ENCODE results near the gene HYAL2. TPM values are rescaled to one million over a fixed set of nuclear protein-coding genes. Genes with fewer than 3 reads are reported as not detected.

Gene HYAL2
- total RNA-seq, 2 experiments from 2014 or later: 7.7 to 19.7 TPM

DNA sequence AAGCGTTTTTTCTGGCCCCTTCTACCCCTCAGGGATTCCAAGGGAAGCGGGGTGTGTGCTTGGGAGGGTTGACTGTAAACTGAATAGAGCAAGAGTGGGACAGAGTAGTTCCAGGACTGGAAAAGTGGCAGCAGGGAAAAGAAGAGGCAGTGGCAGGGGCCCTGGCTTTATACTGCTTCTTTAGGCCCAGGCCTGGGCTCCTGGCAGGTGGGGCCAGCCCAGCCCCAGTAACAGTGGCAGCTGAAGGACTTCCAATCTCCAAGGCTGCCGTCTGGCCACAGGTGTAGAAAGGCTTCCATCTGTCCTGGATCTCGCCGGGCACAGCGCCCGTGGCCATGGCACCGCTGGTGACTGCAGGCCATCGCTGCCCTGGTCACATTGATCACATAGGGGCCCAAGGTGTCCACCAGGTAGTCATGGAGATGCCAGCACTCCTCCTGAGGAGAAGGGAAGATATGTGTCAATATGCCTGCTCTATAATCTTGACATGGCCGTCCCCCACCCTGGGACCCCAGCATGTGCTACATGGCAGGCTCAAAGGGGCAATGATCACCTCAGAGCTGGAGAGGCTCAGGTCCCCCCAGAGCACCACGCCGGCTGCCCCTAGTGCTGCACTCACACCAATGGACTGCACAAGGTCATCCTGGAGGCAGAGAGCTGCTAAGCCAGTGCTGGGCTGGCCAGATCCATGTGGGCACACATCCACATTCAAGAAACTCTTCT lies 29.3 kb downstream of the HYAL2 start:
- POLR2A ChIA-PET: interaction anchor here (0.6 to 2.1 kb wide), 2 partner anchors 44 to 1096 kb away, joined by 3 to 10 read pairs; no protein-coding TSS in a partner anchor
- peak overlapping the region; percentile 65 for H2AFZ ChIP-seq (ENCODE audit: low read length)

DNA sequence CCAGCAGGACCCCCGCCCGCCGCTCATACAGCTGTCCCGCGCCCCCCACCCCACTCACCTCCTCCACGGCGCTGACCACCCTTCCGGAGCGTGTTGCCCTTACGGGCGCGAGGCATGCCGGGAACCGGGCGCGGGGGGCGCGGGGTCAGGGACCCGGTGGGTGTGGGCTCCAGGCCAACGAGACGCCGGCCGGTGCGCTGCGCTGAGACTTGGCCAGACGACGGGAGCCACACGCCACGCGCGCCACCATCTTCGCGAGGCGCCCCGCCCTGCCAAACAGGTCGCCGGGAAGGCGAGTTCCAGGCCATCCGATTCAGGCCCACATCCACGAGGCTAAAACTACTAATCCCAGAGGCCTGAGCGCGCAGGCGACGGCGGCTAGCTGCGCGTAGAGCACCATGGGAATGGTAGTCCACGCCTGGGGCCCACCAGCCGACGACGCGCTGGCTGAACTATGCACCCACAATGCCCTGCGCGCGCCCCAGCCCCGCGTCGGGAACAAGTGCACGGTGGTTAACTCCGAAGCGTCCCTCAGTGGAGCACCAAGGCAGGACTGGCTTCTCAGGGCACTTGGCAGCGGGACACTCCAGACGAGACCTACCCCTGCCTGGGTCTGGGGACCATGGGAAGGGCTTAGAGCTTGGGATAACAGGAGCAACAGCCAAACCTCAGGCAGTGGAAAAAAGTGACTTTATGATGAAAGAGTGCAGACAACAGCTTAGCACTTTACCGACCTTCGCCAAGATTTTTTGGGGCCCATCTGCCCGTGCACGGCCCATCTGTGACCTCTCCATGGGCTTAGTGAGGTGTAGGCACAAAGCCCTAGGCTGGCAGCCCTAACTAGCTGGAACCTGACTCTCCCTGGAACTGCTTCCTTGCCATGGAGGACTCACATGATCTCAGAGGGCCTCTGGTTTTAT lies 30.1 kb downstream of the HYAL2 start, which contains the start of gene IFRD2:
Gene IFRD2, minus strand, starts transcription at position 271 of the 920 bp plus-strand sequence. Its CDS starts 155 bp downstream, at position 116.
- TSS peak; percentile 83 for BruUV-seq (replicated peaks)
- Histone ChIP-seq H3K9me3 (ENCODE audit: low read length) (no peaks in the 10 kb centered on the region), H3K4me1 (ENCODE audit: insufficient read depth, low read length, poor library complexity, severe bottlenecking) (peaks cover 6% of the 10 kb centered on the region), H3K9me2 (ENCODE audit: insufficient read depth, low read length) (no peaks in the 10 kb centered on the region), H2AFZ (ENCODE audit: low read length) (peak within 1 kb of the TSS; percentile 65), H3K36me3 (ENCODE audit: insufficient read depth, low read length) (peaks cover 33% of the 10 kb centered on the region), H4K20me1 (ENCODE audit: insufficient read depth, low read length) (no peaks in the 10 kb centered on the region), H3K27ac (ENCODE audit: low read depth, low read length, poor library complexity, severe bottlenecking) (peak within 1 kb of the TSS; percentile 32), H3K4me3 (ENCODE audit: low read depth, low read length, poor library complexity, severe bottlenecking) (peak within 1 kb of the TSS; percentile 89), H3K79me2 (ENCODE audit: insufficient read depth, low read depth, low read length) (peaks cover 20% of the 10 kb centered on the region), H3K4me2 (ENCODE audit: low read length) (peak within 1 kb of the TSS; percentile 82)
- CTCF ChIA-PET (ENCODE audit: unreplicated experiment): interaction anchor here (0.6 to 2.0 kb wide), 2 partner anchors 28 to 31 kb away, joined by 3 to 5 read pairs; no protein-coding TSS in a partner anchor
- TF ChIP-seq CTCF (conservative IDR thresholded peaks at IDR 0.05; ENCODE audit: low read length) (no peak), EZH2phosphoT487 (IDR thresholded peaks at IDR 0.05; ENCODE audit: borderline replicate concordance, low read depth, low read length) (no peak)
- DNase-seq (ENCODE audit: low spot score): peak; percentile 98
- POLR2A ChIA-PET: interaction anchor here (0.6 to 2.1 kb wide), 3 partner anchors 13 to 1097 kb away, joined by 3 to 10 read pairs (median 3); no protein-coding TSS in a partner anchor
- intact Hi-C loops (cut with micrococcal nuclease; ENCODE audit: unreplicated experiment): no loop called here

More for the DNA sequence above, 29.3 kb downstream of the HYAL2 start:
- no peak for DNase-seq (ENCODE audit: low spot score)
- no TSS peak for BruUV-seq (replicated peaks)
- Histone ChIP-seq H3K9me3 (ENCODE audit: low read length) (no peaks in the 10 kb centered on the region), H3K4me3 (ENCODE audit: low read depth, low read length, poor library complexity, severe bottlenecking) (peak overlapping the region; percentile 89), H3K4me1 (ENCODE audit: insufficient read depth, low read length, poor library complexity, severe bottlenecking) (peaks cover 12% of the 10 kb centered on the region), H3K4me2 (ENCODE audit: low read length) (peak overlapping the region; percentile 82), H4K20me1 (ENCODE audit: insufficient read depth, low read length) (no peaks in the 10 kb centered on the region), H3K36me3 (ENCODE audit: insufficient read depth, low read length) (peaks cover 25% of the 10 kb centered on the region), H3K9me2 (ENCODE audit: insufficient read depth, low read length) (no peaks in the 10 kb centered on the region), H3K79me2 (ENCODE audit: insufficient read depth, low read depth, low read length) (peaks cover 20% of the 10 kb centered on the region), H3K27ac (ENCODE audit: low read depth, low read length, poor library complexity, severe bottlenecking) (peak overlapping the region; percentile 32)
- intact Hi-C loops (cut with micrococcal nuclease; ENCODE audit: unreplicated experiment): no loop called here
- TF ChIP-seq EZH2phosphoT487 (IDR thresholded peaks at IDR 0.05; ENCODE audit: borderline replicate concordance, low read depth, low read length) (no peak), CTCF (conservative IDR thresholded peaks at IDR 0.05; ENCODE audit: low read length) (no peak)
- CTCF ChIA-PET (ENCODE audit: unreplicated experiment): interaction anchor here (2.0 kb wide), 1 partner anchor 31 kb away, joined by 5 read pairs; no protein-coding TSS in a partner anchor
